ENCODE measurements around the gene FIGN.

The FIGN gene

GRCh38 chr2:163735685-163736432 lies at the start of gene FIGN:
TSS of gene FIGN (minus strand) at chr2:163736008. CDS start at chr2:163734927, 1,081 bp downstream.
- no peak for DNase-seq (ENCODE audit: low read depth in 2 of 3, low spot score in 1 of 3)

- DNase-seq (ENCODE audit: low read depth in 2 of 3, low spot score in 1 of 3): no peak
These were observed 49.4 kb upstream of the FIGN start for GRCh38 chr2:163785162-163785561.

- DNase-seq (ENCODE audit: low read depth in 2 of 3, low spot score in 1 of 3): no peak
These were observed 44.3 kb upstream of the FIGN start for GRCh38 chr2:163779970-163780597.

GRCh38 chr2:163778045-163778781 lies 42.4 kb upstream of the FIGN start:
- DNase-seq (ENCODE audit: low read depth in 2 of 3, low spot score in 1 of 3): no peak

- DNase-seq (ENCODE audit: low read depth in 2 of 3, low spot score in 1 of 3): no peak
These were observed 39.5 kb upstream of the FIGN start for GRCh38 chr2:163775304-163775703.

GRCh38 chr2:163774862-163775261 lies 39.1 kb upstream of the FIGN start:
- no peak for DNase-seq (ENCODE audit: low read depth in 2 of 3, low spot score in 1 of 3)

- DNase-seq (ENCODE audit: low read depth in 2 of 3, low spot score in 1 of 3): no peak
These were observed 37.5 kb upstream of the FIGN start for GRCh38 chr2:163773276-163773675.

- no peak for DNase-seq (ENCODE audit: low read depth in 2 of 3, low spot score in 1 of 3)
These were observed 35.8 kb upstream of the FIGN start for GRCh38 chr2:163771596-163771995.

- no peak for DNase-seq (ENCODE audit: low read depth in 2 of 3, low spot score in 1 of 3)
These were observed 33.3 kb upstream of the FIGN start for GRCh38 chr2:163768881-163769695.

- no peak for DNase-seq (ENCODE audit: low read depth in 2 of 3, low spot score in 1 of 3)
These were observed 31.3 kb upstream of the FIGN start for GRCh38 chr2:163767097-163767496.

- no peak for DNase-seq (ENCODE audit: low read depth in 2 of 3, low spot score in 1 of 3)
These were observed 28.8 kb upstream of the FIGN start for GRCh38 chr2:163764566-163764965.

- no peak for DNase-seq (ENCODE audit: low read depth in 2 of 3, low spot score in 1 of 3)
These were observed 23.2 kb upstream of the FIGN start for GRCh38 chr2:163759013-163759412.

- no peak for DNase-seq (ENCODE audit: low read depth in 2 of 3, low spot score in 1 of 3)
These were observed 22.0 kb upstream of the FIGN start for GRCh38 chr2:163757814-163758213.

GRCh38 chr2:163756588-163756987 lies 20.8 kb upstream of the FIGN start:
- no peak for DNase-seq (ENCODE audit: low read depth in 2 of 3, low spot score in 1 of 3)

- DNase-seq (ENCODE audit: low read depth in 2 of 3, low spot score in 1 of 3): no peak
These were observed 19.6 kb upstream of the FIGN start for GRCh38 chr2:163755366-163755765.

- no peak for DNase-seq (ENCODE audit: low read depth in 2 of 3, low spot score in 1 of 3)
These were observed 17.9 kb upstream of the FIGN start for GRCh38 chr2:163753726-163754125.

- DNase-seq (ENCODE audit: low read depth in 2 of 3, low spot score in 1 of 3): no peak
These were observed 16.5 kb upstream of the FIGN start for GRCh38 chr2:163752267-163752666.

GRCh38 chr2:163751696-163752095 lies 15.9 kb upstream of the FIGN start:
- DNase-seq (ENCODE audit: low read depth in 2 of 3, low spot score in 1 of 3): no peak

- no peak for DNase-seq (ENCODE audit: low read depth in 2 of 3, low spot score in 1 of 3)
These were observed 12.6 kb upstream of the FIGN start for GRCh38 chr2:163748420-163748819.

GRCh38 chr2:163741435-163741834 lies 5.6 kb upstream of the FIGN start:
- DNase-seq (ENCODE audit: low read depth in 2 of 3, low spot score in 1 of 3): no peak

- no peak for DNase-seq (ENCODE audit: low read depth in 2 of 3, low spot score in 1 of 3)
These were observed 1.8 kb upstream of the FIGN start for GRCh38 chr2:163737563-163737962.

- no peak for DNase-seq (ENCODE audit: low read depth in 2 of 3, low spot score in 1 of 3)
These were observed 1.3 kb upstream of the FIGN start for GRCh38 chr2:163737190-163737439.

All from stimulated activated CD4-positive, alpha-beta T cell treated with anti-CD3 and anti-CD28 coated beads, Interleukin-12 subunit alpha, Interleukin-12 subunit beta, amount 100 ng/mL, for 48 hours (primary cell).